Measurements from ENCODE around the gene TAS2R40.

DNA sequence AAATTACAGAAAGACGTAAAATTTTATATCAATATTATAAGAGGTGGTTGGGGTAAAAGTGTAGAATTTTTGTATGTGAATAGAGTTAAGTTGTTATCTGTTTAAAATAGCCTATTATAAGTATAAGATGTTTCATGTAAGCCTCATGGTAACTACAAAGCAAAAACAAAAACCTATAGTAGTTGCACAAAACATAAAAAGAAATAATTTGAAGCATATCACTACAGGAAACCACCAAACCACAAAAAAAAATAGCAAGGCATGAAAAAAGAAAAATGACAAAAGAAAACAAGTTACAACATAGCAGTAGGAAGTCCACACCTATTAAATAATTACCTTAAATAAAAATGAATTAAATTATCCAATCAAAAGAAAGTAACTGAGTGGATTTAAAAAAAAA is 29.0 kb downstream of the TAS2R40 start:
- TF ChIP-seq, protein P1, sequence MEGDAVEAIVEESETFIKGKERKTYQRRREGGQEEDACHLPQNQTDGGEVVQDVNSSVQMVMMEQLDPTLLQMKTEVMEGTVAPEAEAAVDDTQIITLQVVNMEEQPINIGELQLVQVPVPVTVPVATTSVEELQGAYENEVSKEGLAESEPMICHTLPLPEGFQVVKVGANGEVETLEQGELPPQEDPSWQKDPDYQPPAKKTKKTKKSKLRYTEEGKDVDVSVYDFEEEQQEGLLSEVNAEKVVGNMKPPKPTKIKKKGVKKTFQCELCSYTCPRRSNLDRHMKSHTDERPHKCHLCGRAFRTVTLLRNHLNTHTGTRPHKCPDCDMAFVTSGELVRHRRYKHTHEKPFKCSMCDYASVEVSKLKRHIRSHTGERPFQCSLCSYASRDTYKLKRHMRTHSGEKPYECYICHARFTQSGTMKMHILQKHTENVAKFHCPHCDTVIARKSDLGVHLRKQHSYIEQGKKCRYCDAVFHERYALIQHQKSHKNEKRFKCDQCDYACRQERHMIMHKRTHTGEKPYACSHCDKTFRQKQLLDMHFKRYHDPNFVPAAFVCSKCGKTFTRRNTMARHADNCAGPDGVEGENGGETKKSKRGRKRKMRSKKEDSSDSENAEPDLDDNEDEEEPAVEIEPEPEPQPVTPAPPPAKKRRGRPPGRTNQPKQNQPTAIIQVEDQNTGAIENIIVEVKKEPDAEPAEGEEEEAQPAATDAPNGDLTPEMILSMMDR (IDR thresholded peaks at IDR 0.05) = no peak
- no peak for TF ChIP-seq ZFX (IDR thresholded peaks at IDR 0.05; ENCODE audit: borderline replicate concordance)

Data from 22Rv1 (cell line).